ENCODE results near the gene MUC2.

The MUC2 gene

GRCh38 chr11:1089738-1090599 lies 15.3 kb downstream of the MUC2 start:
- no peak for DNase-seq

GRCh38 chr11:1090600-1091331 lies 16.1 kb downstream of the MUC2 start:
- no peak for DNase-seq

- DNase-seq = no peak
Observed at GRCh38 chr11:1091332-1092083, 16.8 kb downstream of the MUC2 start.

GRCh38 chr11:1092145-1092670 lies 17.5 kb downstream of the MUC2 start:
- no peak for DNase-seq

- DNase-seq = no peak
Observed at GRCh38 chr11:1092919-1093318, 18.2 kb downstream of the MUC2 start.

GRCh38 chr11:1099519-1100355 lies 25.1 kb downstream of the MUC2 start:
- no peak for DNase-seq

GRCh38 chr11:1100417-1101245 lies 26.0 kb downstream of the MUC2 start:
- DNase-seq = no peak

GRCh38 chr11:1101318-1102089 lies 26.8 kb downstream of the MUC2 start:
- no peak for DNase-seq

- no peak for DNase-seq
Observed at GRCh38 chr11:1102221-1102971, 27.7 kb downstream of the MUC2 start.

GRCh38 chr11:1102996-1103395 lies 28.3 kb downstream of the MUC2 start:
- no peak for DNase-seq

GRCh38 chr11:1103401-1104360 lies 29.0 kb downstream of the MUC2 start:
- no peak for DNase-seq

- DNase-seq = no peak
Observed at GRCh38 chr11:1104411-1105182, 29.9 kb downstream of the MUC2 start.

GRCh38 chr11:1105183-1105565 lies 30.5 kb downstream of the MUC2 start:
- DNase-seq = no peak

GRCh38 chr11:1106387-1106786 lies 31.7 kb downstream of the MUC2 start:
- no peak for DNase-seq

- no peak for DNase-seq
Observed at GRCh38 chr11:1107316-1108245, 32.9 kb downstream of the MUC2 start.

GRCh38 chr11:1108246-1108900 lies 33.7 kb downstream of the MUC2 start:
- DNase-seq = no peak
